Upper lobe of left lung (tissue), 4 donors: Measurements from ENCODE around the gene LRRIQ1.

Experiments
- POLR2A ChIP-seq, 4 donors: fragments of 450-650 bp; IDR thresholded peaks; one replicate each; pipeline ENCODE4 v1.5.1; 2016 to 2017; ENCODE audit warnings: antibody characterized with exemption in 4 of 4, mild to moderate bottlenecking in 2 of 4
- TF ChIP-seq, protein P1 (sequence below), 6 experiments: fragments of 450-650 bp in 4 of 6; fragments of 200-600 bp in 2 of 6; sonication (generic) in 2 of 6; IDR thresholded peaks; one replicate each; pipeline ENCODE4 v1.5.1; 2016 to 2019; ENCODE audit warnings: antibody characterized with exemption in 6 of 6

DNA sequence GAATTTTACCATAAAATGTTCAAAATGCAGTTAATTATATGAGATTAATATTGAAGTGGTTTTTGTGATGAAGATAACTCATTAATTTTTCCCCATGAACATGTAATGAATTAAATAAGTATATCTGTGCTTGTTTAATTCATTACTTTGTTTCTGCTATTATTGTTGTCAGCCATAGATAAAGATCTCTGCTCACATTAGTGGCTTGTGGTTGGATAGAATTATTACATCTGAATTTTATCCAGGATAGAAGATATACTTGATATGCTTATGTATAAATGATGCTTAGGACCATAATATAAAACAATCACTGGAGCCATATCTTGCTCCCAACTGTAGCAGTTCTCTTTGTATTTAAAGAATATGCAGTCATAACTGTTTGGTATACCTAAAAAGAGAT, 18.5 kb upstream of the LRRIQ1 start:
- TF ChIP-seq, protein P1, sequence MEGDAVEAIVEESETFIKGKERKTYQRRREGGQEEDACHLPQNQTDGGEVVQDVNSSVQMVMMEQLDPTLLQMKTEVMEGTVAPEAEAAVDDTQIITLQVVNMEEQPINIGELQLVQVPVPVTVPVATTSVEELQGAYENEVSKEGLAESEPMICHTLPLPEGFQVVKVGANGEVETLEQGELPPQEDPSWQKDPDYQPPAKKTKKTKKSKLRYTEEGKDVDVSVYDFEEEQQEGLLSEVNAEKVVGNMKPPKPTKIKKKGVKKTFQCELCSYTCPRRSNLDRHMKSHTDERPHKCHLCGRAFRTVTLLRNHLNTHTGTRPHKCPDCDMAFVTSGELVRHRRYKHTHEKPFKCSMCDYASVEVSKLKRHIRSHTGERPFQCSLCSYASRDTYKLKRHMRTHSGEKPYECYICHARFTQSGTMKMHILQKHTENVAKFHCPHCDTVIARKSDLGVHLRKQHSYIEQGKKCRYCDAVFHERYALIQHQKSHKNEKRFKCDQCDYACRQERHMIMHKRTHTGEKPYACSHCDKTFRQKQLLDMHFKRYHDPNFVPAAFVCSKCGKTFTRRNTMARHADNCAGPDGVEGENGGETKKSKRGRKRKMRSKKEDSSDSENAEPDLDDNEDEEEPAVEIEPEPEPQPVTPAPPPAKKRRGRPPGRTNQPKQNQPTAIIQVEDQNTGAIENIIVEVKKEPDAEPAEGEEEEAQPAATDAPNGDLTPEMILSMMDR (IDR thresholded peaks at IDR 0.05): no peak
- no peak for TF ChIP-seq POLR2A (IDR thresholded peaks at IDR 0.05)
